GM19328 (cell line): ENCODE results near the gene ZBTB20.
"Not testable (repeated sequence)": the region's sequence is repeated elsewhere in the genome, so short reads cannot be mapped to it uniquely, and the experiment has no call there.

Experiments
- ATAC-seq: cut with Tn5 transposase; IDR thresholded peaks from one replicate; pipeline ENCODE4 v1.9.1; 2021; ENCODE audit warnings: mild to moderate bottlenecking, moderate library complexity; ENCODE audit not compliant: unreplicated experiment

Gene ZBTB20

GRCh38 chr3:114690911-114691310 is 456.2 kb downstream of the ZBTB20 start:
- ATAC-seq: no peak

GRCh38 chr3:114687151-114687550 is 459.9 kb downstream of the ZBTB20 start:
- ATAC-seq: no peak

GRCh38 chr3:114686621-114687020 is 460.5 kb downstream of the ZBTB20 start:
- no peak for ATAC-seq

- ATAC-seq: no peak
Measured at GRCh38 chr3:114685161-114685560, 461.9 kb downstream of the ZBTB20 start.

- ATAC-seq: no peak
Measured at GRCh38 chr3:114680299-114680698, 466.8 kb downstream of the ZBTB20 start.

- not testable (repeated sequence) for ATAC-seq
Measured at GRCh38 chr3:114679773-114680172, 467.3 kb downstream of the ZBTB20 start.

- ATAC-seq: no peak
Measured at GRCh38 chr3:114675104-114675503, 472.0 kb downstream of the ZBTB20 start.

- no peak for ATAC-seq
Measured at GRCh38 chr3:114674036-114674435, 473.1 kb downstream of the ZBTB20 start.

- no peak for ATAC-seq
Measured at GRCh38 chr3:114673481-114673880, 473.6 kb downstream of the ZBTB20 start.

GRCh38 chr3:114672692-114673447 is 474.2 kb downstream of the ZBTB20 start:
- ATAC-seq: no peak

- no peak for ATAC-seq
Measured at GRCh38 chr3:114671741-114672510, 475.2 kb downstream of the ZBTB20 start.

GRCh38 chr3:114669614-114670013 is 477.5 kb downstream of the ZBTB20 start:
- ATAC-seq: no peak

- ATAC-seq: no peak
Measured at GRCh38 chr3:114668099-114668498, 479.0 kb downstream of the ZBTB20 start.

- ATAC-seq: no peak
Measured at GRCh38 chr3:114666623-114667022, 480.5 kb downstream of the ZBTB20 start.

GRCh38 chr3:114664006-114664405 is 483.1 kb downstream of the ZBTB20 start:
- ATAC-seq: no peak

GRCh38 chr3:114660808-114661207 is 486.3 kb downstream of the ZBTB20 start:
- ATAC-seq: no peak

GRCh38 chr3:114660124-114660523 is 487.0 kb downstream of the ZBTB20 start:
- no peak for ATAC-seq

GRCh38 chr3:114659109-114660061 is 487.7 kb downstream of the ZBTB20 start:
- ATAC-seq: no peak

GRCh38 chr3:114651555-114651954 is 495.5 kb downstream of the ZBTB20 start:
- no peak for ATAC-seq

GRCh38 chr3:114650808-114651207 is 496.3 kb downstream of the ZBTB20 start:
- ATAC-seq: no peak

GRCh38 chr3:114649331-114649730 is 497.8 kb downstream of the ZBTB20 start:
- ATAC-seq: no peak
